GM12872 (cell line): ENCODE measurements around the gene ITPA.

Experiments
- CTCF ChIP-seq: IDR thresholded peaks from 3 replicates; pipeline ENCODE4 v1.5.1; 2011; ENCODE audit warnings: low read depth, mild to moderate bottlenecking, low read length, moderate library complexity; ENCODE audit not compliant: insufficient read depth

Gene ITPA

GRCh38 chr20:3177746-3178485 lies 31.4 kb upstream of the ITPA start:
- TF ChIP-seq CTCF, result no peak

- no peak for TF ChIP-seq CTCF
These were observed 29.0 kb upstream of the ITPA start for GRCh38 chr20:3180319-3180718.

- TF ChIP-seq CTCF, result no peak
These were observed 28.0 kb upstream of the ITPA start for GRCh38 chr20:3181270-3181669.

GRCh38 chr20:3183896-3184612 lies 25.2 kb upstream of the ITPA start:
- TF ChIP-seq CTCF, result no peak

- no peak for TF ChIP-seq CTCF
These were observed 20.4 kb upstream of the ITPA start for GRCh38 chr20:3188823-3189413.

GRCh38 chr20:3189561-3190131 lies 19.7 kb upstream of the ITPA start:
- no peak for TF ChIP-seq CTCF

- TF ChIP-seq CTCF, result no peak
These were observed 18.6 kb upstream of the ITPA start for GRCh38 chr20:3190681-3191111.
